GM15510 (cell line): Measurements from ENCODE around the gene FAM43A.

Experiments used
- POLR2A ChIP-seq: IDR thresholded peaks from 3 replicates; pipeline ENCODE4 v1.6.1; 2011; ENCODE audit warnings: borderline replicate concordance; ENCODE audit not compliant: insufficient read length; ENCODE audit errors: extremely low read depth

FAM43A gene

DNA sequence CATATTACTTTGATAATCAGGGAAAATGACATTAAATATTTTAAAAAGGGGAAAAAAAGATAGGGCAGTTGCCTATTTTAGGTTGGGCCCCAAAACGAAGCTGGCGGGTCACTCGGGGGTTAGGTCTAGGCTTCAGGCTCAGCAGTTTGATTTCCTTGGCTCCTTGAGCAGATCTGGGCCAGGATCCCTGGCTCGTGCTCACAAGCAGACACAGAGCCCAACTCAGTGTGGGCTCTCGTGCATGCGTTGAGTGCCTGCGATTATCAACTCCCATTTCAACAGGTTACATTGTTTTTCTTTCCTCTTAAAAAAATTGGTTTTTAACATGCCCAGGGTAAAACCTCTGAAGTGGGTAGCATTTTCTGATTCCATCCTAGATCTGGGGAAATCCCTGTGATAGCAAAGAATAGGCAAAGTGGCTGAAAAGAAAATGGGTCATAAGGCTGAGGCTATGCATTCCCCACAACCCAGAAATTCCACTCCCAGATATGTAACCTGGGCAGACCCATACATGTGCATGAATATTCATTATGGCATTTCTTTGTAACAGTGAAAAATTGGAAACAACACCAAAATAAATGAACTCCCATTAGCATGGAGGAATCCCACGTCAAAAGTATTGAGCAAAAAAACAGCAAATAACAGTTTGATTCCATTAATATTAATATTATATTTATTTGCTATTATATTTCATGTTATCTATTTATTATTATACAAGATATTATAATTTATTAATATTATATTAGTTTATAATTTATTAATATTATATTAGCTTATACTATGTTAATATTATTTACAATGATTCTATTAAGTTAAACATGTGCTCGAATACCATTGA is 27.8 kb downstream of the FAM43A start:
- no peak for TF ChIP-seq POLR2A

DNA sequence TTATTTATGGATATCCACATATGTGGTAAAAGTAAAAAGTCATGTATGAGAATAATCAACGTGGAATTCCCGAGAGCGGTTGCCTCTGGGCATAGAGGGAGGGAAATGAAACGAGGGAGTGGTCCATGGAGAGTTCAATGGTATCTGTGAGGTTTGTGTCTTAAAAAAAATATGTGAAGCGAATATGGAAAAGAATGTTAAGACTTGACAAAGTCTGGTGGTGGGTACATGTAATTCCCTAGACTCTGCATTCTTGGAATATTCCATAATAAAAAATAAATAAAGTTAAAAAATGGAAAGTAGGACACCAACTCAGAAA is 28.4 kb downstream of the FAM43A start:
- TF ChIP-seq POLR2A, result no peak

DNA sequence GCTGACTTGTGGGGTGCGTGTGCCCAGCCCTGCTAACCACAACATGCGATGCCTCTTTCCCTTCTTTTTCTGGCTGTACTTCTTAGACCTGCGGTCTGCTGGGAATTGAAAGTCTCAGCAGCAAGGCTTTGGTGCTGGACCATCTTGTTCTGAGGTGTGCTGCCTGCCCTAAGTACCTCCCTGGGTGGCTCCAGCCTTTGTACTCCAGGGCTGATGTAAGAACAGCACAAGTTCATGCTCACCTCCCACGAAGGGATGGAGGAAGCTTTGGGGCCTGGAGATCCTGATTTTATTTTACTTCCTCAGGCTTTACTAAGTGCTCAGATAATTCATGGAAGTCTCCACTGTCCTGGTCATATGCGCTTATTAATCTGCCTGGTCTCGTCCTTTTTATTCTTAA is 28.9 kb downstream of the FAM43A start:
- TF ChIP-seq POLR2A, result no peak

DNA sequence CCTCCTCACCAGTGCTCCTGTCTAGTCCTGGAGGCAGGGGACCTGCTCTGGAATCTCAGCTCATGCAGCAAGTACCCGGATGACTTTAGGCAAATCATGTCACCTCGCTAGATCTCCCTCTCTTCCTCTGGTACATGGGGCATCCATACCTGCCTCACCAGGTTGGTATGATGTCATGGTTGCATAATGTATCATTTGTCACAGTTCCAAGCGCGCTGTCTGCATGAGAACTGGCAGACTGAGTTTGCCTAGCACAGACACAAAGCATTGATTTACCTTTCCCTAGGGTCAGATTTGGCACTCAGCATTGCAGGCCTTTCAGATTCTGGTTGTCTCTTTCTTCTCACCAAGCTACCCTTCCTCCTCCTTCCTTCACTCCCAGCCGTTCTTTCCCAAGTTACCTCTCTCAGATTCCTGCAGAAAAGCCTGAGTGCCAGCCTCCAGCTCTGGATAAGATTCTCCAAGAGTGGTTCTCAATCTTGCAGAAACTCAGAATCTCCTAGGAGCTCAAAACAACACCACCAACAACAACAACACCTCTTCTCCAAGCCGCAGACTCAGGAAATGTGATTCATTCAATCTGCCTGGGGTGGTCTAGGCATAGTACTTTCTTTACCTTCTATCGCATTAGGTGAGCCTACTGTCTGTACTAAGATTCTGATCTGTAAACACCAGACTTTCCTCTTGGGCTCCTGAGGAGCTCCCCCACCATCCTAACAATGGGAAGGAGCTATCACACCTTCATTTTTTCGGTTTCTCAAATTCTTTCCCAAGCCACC is 29.5 kb downstream of the FAM43A start:
- no peak for TF ChIP-seq POLR2A

DNA sequence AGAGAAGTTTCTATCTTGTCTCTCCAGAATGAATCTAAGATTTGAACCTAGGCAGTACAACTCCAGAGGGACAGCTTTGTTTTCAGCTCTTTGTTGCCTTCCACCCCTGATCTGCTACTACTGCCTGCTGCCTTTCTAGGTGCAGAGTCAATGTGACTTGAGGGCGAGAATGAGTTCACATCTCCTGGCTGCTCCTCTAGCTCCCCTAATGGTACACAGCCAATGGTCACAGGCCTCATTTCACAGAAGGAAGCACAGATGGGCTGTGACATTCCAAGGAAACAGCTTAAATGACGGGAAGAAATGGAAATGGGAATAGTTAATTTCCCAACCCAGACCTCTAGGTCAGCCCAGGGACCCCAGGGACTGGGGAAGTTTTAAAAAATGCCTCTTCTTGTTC is 32.4 kb downstream of the FAM43A start:
- TF ChIP-seq POLR2A, result no peak

DNA sequence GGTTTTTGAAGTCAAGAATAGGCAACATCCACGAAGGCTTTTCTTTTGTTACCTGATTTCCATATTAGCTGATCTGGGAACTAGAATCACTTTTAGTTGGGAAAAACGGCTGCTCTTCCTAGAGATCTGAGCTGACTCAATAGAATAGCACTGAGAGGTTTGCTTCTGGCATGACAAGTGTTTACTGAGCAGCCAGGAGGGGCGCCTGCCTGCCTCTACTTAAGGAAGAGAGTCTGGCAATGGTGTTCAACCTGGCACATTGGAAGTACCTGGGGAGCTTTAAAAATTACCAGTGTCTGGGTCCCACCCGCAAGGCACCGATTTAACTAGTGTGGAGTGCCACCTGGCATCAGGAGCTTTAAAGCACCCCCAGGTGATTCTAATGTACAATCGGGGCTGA is 34.4 kb downstream of the FAM43A start:
- TF ChIP-seq POLR2A, result no peak

DNA sequence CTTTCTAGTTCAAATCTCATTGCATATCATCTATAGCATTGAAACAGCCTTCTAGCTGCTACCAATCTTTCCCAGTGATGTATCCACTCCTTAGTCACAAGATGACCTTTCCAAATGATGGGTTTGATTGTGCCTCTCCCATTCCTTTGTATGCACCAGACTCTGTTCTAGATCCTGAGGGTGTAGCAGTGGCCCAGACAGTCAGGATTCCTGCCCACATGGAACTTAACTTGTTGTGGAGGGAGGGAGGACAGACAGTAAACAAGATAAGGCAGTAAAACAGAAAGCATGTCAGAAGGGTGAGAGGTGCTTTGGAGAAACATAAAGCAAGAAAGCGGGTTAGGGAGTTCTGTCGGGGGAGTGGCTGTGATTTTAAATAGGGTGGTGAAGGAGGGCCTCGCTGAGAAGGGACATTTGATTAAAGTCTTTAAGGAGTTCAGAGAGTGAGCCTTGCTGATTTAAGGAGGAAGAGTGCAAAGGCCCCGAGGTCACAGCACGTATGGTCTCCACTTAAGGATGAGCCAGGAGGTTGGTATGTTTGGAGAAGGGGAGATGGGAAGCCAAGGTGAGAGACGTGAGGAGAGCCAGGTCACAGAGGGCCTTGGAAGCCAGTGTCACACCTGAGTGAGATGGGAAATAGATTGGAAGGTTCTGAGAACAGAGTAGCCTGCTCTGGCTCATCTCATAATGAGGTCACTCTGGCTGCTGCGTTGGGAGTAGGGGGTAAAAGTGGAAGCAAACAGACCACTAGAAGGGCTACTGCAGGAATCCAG is 38.3 kb downstream of the FAM43A start:
- no peak for TF ChIP-seq POLR2A

DNA sequence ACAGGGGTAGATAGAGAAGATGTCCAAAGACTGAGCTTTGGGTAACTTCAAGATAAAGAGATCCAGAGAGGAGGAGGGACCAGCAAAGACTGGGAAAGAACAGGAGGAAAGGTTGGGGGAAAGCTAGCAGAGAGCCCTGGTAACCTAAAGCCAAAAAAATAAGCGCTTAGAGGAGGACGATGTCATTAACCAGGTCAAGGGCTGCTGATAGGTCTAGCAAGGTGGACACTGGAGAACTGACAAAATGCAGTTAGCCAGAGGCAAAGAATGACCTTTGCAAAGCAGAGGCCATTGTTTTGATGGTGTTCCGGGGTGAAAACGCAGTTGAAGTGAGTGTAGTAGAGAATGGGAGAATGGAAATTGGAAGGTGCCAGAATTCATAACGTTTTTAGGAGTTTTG is 39.7 kb downstream of the FAM43A start:
- no peak for TF ChIP-seq POLR2A

DNA sequence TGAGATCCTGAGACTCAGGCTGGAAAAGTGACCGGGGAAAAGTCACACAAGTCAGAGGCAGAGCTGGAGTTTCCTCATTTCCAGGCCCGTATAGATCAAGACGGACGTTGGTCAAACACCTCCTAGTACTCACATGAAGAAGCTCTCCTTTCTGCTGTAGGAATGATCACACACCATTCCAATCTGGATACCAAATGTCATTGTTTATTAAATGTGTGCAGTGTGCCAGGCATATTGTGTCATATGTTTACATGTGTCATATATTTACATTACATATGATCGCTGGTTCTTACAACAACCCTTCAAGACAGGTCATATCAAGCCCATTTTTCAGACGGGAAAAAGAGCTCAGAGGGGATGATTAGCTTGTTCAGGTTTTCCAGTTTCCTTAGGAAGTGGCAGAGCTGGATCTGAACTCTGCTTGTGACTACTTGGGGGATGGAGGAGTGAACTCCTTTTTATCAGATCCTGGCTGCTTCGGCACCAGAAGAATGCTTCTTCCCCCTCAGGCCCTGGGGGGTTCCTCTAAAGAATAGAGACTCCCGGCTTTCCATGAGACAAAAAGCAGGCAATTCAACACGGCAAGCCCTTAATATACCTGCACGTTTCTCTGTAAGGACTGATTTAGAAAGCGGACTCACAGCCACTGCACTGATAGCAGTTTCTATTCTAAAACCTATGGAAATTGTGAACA is 41.9 kb downstream of the FAM43A start:
- TF ChIP-seq POLR2A, result no peak

DNA sequence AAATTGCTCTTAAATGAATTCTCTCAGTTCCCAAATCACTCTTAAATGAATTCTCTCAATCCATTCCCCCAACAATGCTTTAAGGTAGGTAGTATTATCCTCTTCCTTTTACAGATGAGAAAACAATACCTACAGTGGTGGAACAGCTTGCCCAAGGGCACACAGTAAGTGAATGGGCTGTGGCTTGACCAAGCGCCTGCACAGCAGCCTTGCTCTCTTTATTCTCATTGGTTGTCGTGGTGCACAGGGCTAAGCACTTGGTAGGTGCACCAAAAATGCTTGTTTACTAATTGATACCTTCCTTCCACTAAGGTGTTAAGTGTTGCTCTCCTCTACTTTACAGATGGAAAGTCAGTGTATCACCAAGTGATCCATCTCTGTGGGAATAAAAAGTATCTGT is 43.3 kb downstream of the FAM43A start:
- no peak for TF ChIP-seq POLR2A

DNA sequence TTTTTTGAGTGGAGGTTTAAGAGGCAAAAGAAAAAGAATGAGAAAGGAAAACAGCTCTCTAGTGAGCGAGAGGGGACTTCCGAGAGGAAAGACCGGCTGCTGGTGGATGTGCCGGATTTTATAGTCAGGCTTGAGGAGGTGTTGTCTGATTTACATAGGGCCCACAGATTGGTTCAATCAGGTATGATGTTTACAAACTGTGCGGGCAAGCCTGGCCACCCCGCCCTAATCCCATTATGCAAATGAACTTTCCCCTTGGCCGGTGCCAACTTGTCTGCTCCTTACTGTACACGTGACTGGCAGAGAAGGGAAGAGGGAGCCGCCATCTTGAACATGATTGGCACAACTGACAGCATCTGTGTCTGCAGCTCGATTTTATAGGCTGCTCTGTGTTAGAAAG is 44.7 kb downstream of the FAM43A start:
- TF ChIP-seq POLR2A, result no peak

DNA sequence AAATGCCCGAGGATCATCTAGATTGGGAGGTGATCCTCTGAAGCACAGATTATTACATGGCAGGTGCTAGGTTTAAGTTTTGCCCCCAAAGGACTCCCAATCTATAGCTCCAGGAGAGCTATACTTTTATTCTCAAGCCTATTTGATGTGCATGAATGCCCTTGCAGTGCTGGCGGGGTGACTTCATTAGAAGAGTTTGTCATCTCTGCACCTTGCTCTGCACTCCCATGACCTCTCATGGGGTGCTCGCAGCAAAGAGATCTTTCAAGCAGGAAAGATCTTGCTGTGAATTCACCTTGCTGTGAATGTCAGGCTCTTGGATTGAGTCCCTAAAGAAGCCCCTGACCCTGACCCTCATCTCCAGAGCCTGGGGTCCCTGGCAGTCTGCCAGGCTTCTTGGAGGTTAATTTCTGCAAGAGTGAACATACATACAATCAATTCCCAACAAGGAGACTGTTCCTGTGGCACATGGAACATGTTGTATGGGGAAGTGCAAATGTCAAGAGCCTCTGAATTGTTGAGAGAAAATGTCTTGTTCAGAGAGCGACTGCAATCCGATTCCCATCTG is 45.9 kb downstream of the FAM43A start:
- no peak for TF ChIP-seq POLR2A

DNA sequence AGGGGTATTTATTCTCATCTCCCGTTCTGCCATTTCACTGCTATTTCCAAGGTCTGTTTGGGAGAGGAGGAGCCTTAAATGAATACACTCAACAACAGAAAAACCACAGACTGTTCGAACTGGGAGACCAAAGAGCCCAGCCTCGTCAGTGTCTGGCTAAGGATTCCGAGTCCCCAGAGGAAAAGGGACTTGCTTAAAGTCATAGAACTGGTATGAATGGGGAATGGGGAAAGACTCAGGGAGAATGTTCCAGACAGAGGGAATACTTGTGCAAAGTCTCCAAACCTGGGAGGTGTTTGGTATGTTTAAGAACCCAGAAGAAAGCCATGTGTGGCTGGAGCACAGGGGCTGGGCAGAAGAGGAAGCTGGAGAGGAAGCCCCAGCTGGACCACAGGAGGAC is 46.9 kb downstream of the FAM43A start:
- no peak for TF ChIP-seq POLR2A

DNA sequence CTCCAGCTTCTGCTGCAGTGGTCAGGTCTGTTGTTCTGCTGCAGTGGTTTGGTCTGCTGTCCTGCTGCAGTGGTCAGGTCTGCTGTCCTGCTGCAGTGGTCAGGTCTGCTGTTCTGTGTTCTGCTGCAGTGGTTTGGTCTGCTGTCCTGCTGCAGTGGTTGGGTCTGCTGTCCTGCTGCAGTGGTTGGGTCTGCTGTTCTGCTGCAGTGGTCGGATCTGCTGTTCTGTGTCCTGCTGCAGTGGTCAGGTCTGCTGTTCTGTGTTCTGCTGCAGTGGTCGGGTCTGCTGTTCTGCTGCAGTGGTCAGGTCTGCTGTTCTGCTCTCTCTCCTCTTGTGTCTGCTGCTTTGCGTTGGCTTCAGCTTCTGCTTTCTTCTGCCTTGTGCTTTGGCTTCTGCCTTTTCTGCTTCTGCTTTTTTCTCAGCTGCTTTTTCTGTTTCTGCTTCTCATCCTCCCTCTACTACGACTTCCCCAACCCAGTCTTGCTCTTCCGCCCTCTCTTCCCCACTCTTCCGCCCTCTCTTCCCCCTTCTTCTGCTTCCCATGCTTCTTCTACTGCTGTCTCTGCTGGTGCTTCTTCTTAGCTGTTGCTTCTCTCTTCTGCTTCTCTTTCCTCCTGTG is 50.7 kb downstream of the FAM43A start:
- no peak for TF ChIP-seq POLR2A
